Activated CD4-positive, alpha-beta T cell treated with anti-CD3 and anti-CD28 coated beads for 48 hours (primary cell): ENCODE results near the gene DCBLD1.
"Not testable (repeated sequence)": the region's sequence is repeated elsewhere in the genome, so short reads cannot be mapped to it uniquely, and the experiment has no call there.

Experiments used
- DNase-seq: peaks from one replicate; pipeline ENCODE4 v3.0.0-alpha.2; 2020

DCBLD1 gene

GRCh38 chr6:117503211-117503610 is 20.7 kb downstream of the DCBLD1 start:
- DNase-seq: no peak

- no peak for DNase-seq
Measured at GRCh38 chr6:117504478-117505144, 22.1 kb downstream of the DCBLD1 start.

- no peak for DNase-seq
Measured at GRCh38 chr6:117505311-117505710, 22.8 kb downstream of the DCBLD1 start.

- DNase-seq: no peak
Measured at GRCh38 chr6:117506180-117506835, 23.8 kb downstream of the DCBLD1 start.

- no peak for DNase-seq
Measured at GRCh38 chr6:117506907-117507306, 24.4 kb downstream of the DCBLD1 start.

- no peak for DNase-seq
Measured at GRCh38 chr6:117508450-117508971, 26.0 kb downstream of the DCBLD1 start.

GRCh38 chr6:117509021-117509420 is 26.5 kb downstream of the DCBLD1 start:
- no peak for DNase-seq

GRCh38 chr6:117512056-117512828 is 29.8 kb downstream of the DCBLD1 start:
- DNase-seq: no peak

- DNase-seq: no peak
Measured at GRCh38 chr6:117512987-117513573, 30.6 kb downstream of the DCBLD1 start.

- no peak for DNase-seq
Measured at GRCh38 chr6:117513778-117514365, 31.4 kb downstream of the DCBLD1 start.

GRCh38 chr6:117514655-117515054 is 32.2 kb downstream of the DCBLD1 start:
- DNase-seq: no peak

- DNase-seq: no peak
Measured at GRCh38 chr6:117515326-117515725, 32.9 kb downstream of the DCBLD1 start.

- not testable (repeated sequence) for DNase-seq
Measured at GRCh38 chr6:117517995-117518394, 35.5 kb downstream of the DCBLD1 start.

- DNase-seq: no peak
Measured at GRCh38 chr6:117518870-117519269, 36.4 kb downstream of the DCBLD1 start.

- no peak for DNase-seq
Measured at GRCh38 chr6:117520603-117521395, 38.3 kb downstream of the DCBLD1 start.

- DNase-seq: no peak
Measured at GRCh38 chr6:117521791-117522502, 39.5 kb downstream of the DCBLD1 start.

- no peak for DNase-seq
Measured at GRCh38 chr6:117525607-117526006, 43.1 kb downstream of the DCBLD1 start.

- DNase-seq: no peak
Measured at GRCh38 chr6:117530467-117531242, 48.2 kb downstream of the DCBLD1 start.

- DNase-seq: no peak
Measured at GRCh38 chr6:117531346-117531745, 48.9 kb downstream of the DCBLD1 start.
